HCT116 (cell line): ENCODE measurements around the gene TRPM1. TPM values are rescaled to one million over a fixed set of nuclear protein-coding genes. Genes with fewer than 3 reads are reported as not detected.

Experiments
- ATAC-seq: fragments of 200-7000 bp; cut with Tn5 transposase; 2 replicates; pipeline ENCODE4 v1.9.1; 2020; ENCODE audit warnings: mild to moderate bottlenecking, moderate library complexity
- BruUV-seq: library from RNA; stranded (reverse); fragments of 400-500 nt; replicated peaks from 2 replicates; lab custom pipeline; 2021; lab: Mats Ljungman, UMichigan
- CTCF ChIA-PET: fragments of 300-600 bp; sonication (Branson Sonifier 250); formaldehyde crosslinking; loops from one replicate; lab custom pipeline; 2021; ENCODE audit warnings: antibody characterized with exemption; lab: Charles Lee
- POLR2A ChIA-PET: fragments of 300-600, 350-600 bp; sonication (Branson Sonifier 250); formaldehyde crosslinking; loops from one replicate; lab custom pipeline; 2021; ENCODE audit warnings: antibody characterized with exemption; lab: Charles Lee
- RAD21 ChIA-PET, 2 experiments: fragments of 300-600 bp; sonication (Branson Sonifier 250); formaldehyde crosslinking; loops; one replicate each; lab custom pipeline; 2023; ENCODE audit warnings: low total read pairs in 2 of 2; ENCODE audit not compliant: uncharacterized antibody in 2 of 2, unreplicated experiment in 2 of 2, low non-redundant PET in 1 of 2; lab: Charles Lee
- DNase-seq: peaks from one replicate; pipeline ENCODE4 v3.0.0-alpha.2; 2010; ENCODE audit warnings: low read depth, low spot score
- H2AFZ ChIP-seq: fragments of 200-600 bp; shearing (Covaris generic), sonication (generic); 2 replicates; pipeline ENCODE4 v1.6.1; 2017; ENCODE audit warnings: low read depth, mixed run types, mixed read lengths, antibody characterized with exemption, low read length; ENCODE audit not compliant: poor library complexity, severe bottlenecking
- H3K27ac ChIP-seq: 2 replicates; pipeline ENCODE4 v1.5.1; 2012; ENCODE audit warnings: low read depth, low read length
- H3K27me3 ChIP-seq: fragments of 200-600 bp; sonication (generic); 2 replicates; pipeline ENCODE4 v1.6.1; 2016; ENCODE audit warnings: mixed run types, low read length, mixed read lengths; ENCODE audit not compliant: insufficient read depth
- H3K36me3 ChIP-seq, 2 experiments: fragments of 200-500 bp in 1 of 2; fragments of 200-600 bp in 1 of 2; sonication (Bioruptor generic) in 1 of 2; sonication (generic) in 1 of 2; 2 replicates each; pipeline versions ENCODE4 v1.5.1 to v1.6.1; 2014 to 2016; ENCODE audit warnings: low read length in 2 of 2, inconsistent platforms in 1 of 2, mixed read lengths in 1 of 2, mixed run types in 1 of 2; ENCODE audit not compliant: insufficient read depth in 2 of 2, control insufficient read depth in 1 of 2
- H3K4me1 ChIP-seq, 2 experiments: fragments of 200-600 bp in 1 of 2; sonication (generic) in 1 of 2; 2 replicates each; pipeline versions ENCODE4 v1.5.1 to v1.6.1; 2012 to 2017; ENCODE audit warnings: low read length in 2 of 2, inconsistent platforms in 1 of 2, mild to moderate bottlenecking in 1 of 2, mixed read lengths in 1 of 2, mixed run types in 1 of 2, moderate library complexity in 1 of 2; ENCODE audit not compliant: insufficient read depth in 2 of 2, control insufficient read depth in 1 of 2
- H3K4me2 ChIP-seq: fragments of 200-600 bp; sonication (generic); 2 replicates; pipeline ENCODE4 v1.6.1; 2017; ENCODE audit warnings: mixed run types, low read length, mixed read lengths
- H3K4me3 ChIP-seq, 2 experiments: fragments of 200-600 bp in 1 of 2; sonication (generic) in 1 of 2; replicated peaks in 1 of 2; 2 replicates each; pipeline ENCODE4 v1.5.1; 2011 to 2016; ENCODE audit warnings: low read length in 2 of 2, control low read depth in 1 of 2, low read depth in 1 of 2, mild to moderate bottlenecking in 1 of 2, mixed read lengths in 1 of 2, mixed run types in 1 of 2
- H3K79me2 ChIP-seq: fragments of 200-600 bp; sonication (generic); 2 replicates; pipeline ENCODE4 v1.6.1; 2017; ENCODE audit warnings: mild to moderate bottlenecking, mixed run types, low read length, moderate library complexity, mixed read lengths; ENCODE audit not compliant: insufficient read depth
- H3K9ac ChIP-seq: fragments of 200-600 bp; sonication (generic); 2 replicates; pipeline ENCODE4 v1.6.1; 2016; ENCODE audit warnings: low read length, mixed read lengths
- H3K9me2 ChIP-seq: fragments of 200-600 bp; sonication (generic), shearing (Covaris generic); 2 replicates; pipeline ENCODE4 v1.6.1; 2017; ENCODE audit warnings: mixed run types, mild to moderate bottlenecking, moderate library complexity; ENCODE audit not compliant: insufficient read depth
- H3K9me3 ChIP-seq, 2 experiments: fragments of 200-500 bp in 1 of 2; fragments of 200-600 bp in 1 of 2; sonication (Bioruptor generic) in 1 of 2; sonication (generic) in 1 of 2; 2 replicates each; pipeline ENCODE4 v1.6.1; 2014 to 2017; ENCODE audit warnings: low read length in 2 of 2, mixed read lengths in 2 of 2, inconsistent platforms in 1 of 2, low read depth in 1 of 2, mild to moderate bottlenecking in 1 of 2, mixed run types in 1 of 2, moderate library complexity in 1 of 2; ENCODE audit not compliant: control insufficient read depth in 1 of 2, insufficient read depth in 1 of 2
- H4K20me1 ChIP-seq: fragments of 200-600 bp; sonication (generic), shearing (Covaris generic); 2 replicates; pipeline ENCODE4 v1.6.1; 2017; ENCODE audit warnings: mixed run types, mild to moderate bottlenecking, moderate library complexity; ENCODE audit not compliant: insufficient read depth
- CBX3 ChIP-seq: IDR thresholded peaks from 2 replicates; pipeline ENCODE4 v1.6.1; 2012; ENCODE audit warnings: low read depth
- CEBPB ChIP-seq: IDR thresholded peaks from 2 replicates; pipeline ENCODE4 v1.6.1; 2012; ENCODE audit warnings: low read depth
- CTCF ChIP-seq, 3 experiments: fragments of 200-600 bp in 1 of 3; sonication (generic) in 1 of 3; IDR thresholded peaks in 2 of 3; conservative IDR thresholded peaks in 1 of 3; 2 replicates each; pipeline ENCODE4 v1.5.1; 2012 to 2017; ENCODE audit warnings: low read depth in 2 of 3, low read length in 2 of 3, antibody characterized with exemption in 1 of 3, borderline replicate concordance in 1 of 3, control low read depth in 1 of 3, mild to moderate bottlenecking in 1 of 3, mixed read lengths in 1 of 3, mixed run types in 1 of 3, moderate library complexity in 1 of 3; ENCODE audit not compliant: insufficient read depth in 1 of 3
- EZH2phosphoT487 ChIP-seq: fragments of 200-600 bp; IDR thresholded peaks from 2 replicates; pipeline ENCODE4 v1.6.1; 2018; ENCODE audit warnings: antibody characterized with exemption, borderline replicate concordance
- JUND ChIP-seq: IDR thresholded peaks from 2 replicates; pipeline ENCODE4 v1.6.1; 2012
- POLR2A ChIP-seq: IDR thresholded peaks from 2 replicates; pipeline ENCODE4 v1.7.0; 2011; ENCODE audit warnings: borderline replicate concordance; ENCODE audit not compliant: insufficient read depth, insufficient read length; ENCODE audit errors: extremely low read depth
- POLR2AphosphoS5 ChIP-seq: IDR thresholded peaks from 2 replicates; pipeline ENCODE4 v1.6.1; 2011; ENCODE audit warnings: mild to moderate bottlenecking, low read depth, low read length, moderate library complexity
- REST ChIP-seq: IDR thresholded peaks from 2 replicates; pipeline ENCODE4 v1.6.1; 2012; ENCODE audit warnings: low read depth
- SP1 ChIP-seq: IDR thresholded peaks from 2 replicates; pipeline ENCODE4 v1.6.1; 2012; ENCODE audit warnings: low read depth
- SRF ChIP-seq: IDR thresholded peaks from 2 replicates; pipeline ENCODE4 v1.6.1; 2012; ENCODE audit warnings: low read depth
- TCF7L2 ChIP-seq: IDR thresholded peaks from 2 replicates; pipeline ENCODE4 v1.7.0; 2011; ENCODE audit warnings: borderline replicate concordance, inconsistent platforms; ENCODE audit not compliant: insufficient read depth, insufficient read length; ENCODE audit errors: extremely low read depth
- ZBTB33 ChIP-seq: IDR thresholded peaks from 2 replicates; pipeline ENCODE4 v1.6.1; 2011; ENCODE audit warnings: mild to moderate bottlenecking, low read length, moderate library complexity; ENCODE audit not compliant: insufficient replicate concordance; ENCODE audit errors: extremely low read depth
- intact Hi-C: fragments of 100-400 bp; cut with micrococcal nuclease; formaldehyde crosslinking; loops from 2 replicates; pipeline ENCODE4 v1.10.0; 2022
- total RNA-seq: library from RNA; stranded (reverse); gene quantifications from one replicate; pipeline ENCODE4 v1.2.1, GENCODE V29; 2021; ENCODE audit not compliant: unreplicated experiment

Gene TRPM1
- total RNA-seq, 1 experiment from 2014 or later: not detected

GRCh38 chr15:31039961-31040360 is 61.6 kb downstream of the TRPM1 start:
- Histone ChIP-seq H3K4me2 (no peak overlapping the region), H3K27ac (no peak overlapping the region), H2AFZ (no peak overlapping the region), H3K79me2 (no peaks in the 10 kb centered on the region), H4K20me1 (no peaks in the 10 kb centered on the region), H3K27me3 (no peaks in the 10 kb centered on the region), H3K9me2 (no peaks in the 10 kb centered on the region)
- RAD21 ChIA-PET: interaction anchor here in 1 of 2 experiments (0.6 kb wide), 1 partner anchor 1366 kb away, joined by 3 read pairs; no protein-coding TSS in a partner anchor
- ATAC-seq: no peak
- no TSS peak for BruUV-seq
- CTCF ChIA-PET: no interaction called here
- DNase-seq: no peak
- POLR2A ChIA-PET: no interaction called here
- TF ChIP-seq CEBPB (no peak), POLR2AphosphoS5 (no peak), TCF7L2 (no peak), POLR2A (no peak), SP1 (no peak)
- TF ChIP-seq, all 23 proteins: peak for 0
- Histone ChIP-seq H3K4me3 (no peak overlapping the region), H3K36me3 (no peaks in the 10 kb centered on the region), H3K9ac (no peak overlapping the region), H3K9me3 (no peaks in the 10 kb centered on the region), H3K4me1 (no peaks in the 10 kb centered on the region)
- intact Hi-C loops: no loop called here

- H3K79me2 ChIP-seq: no peaks in the 10 kb centered on the region
- no peak overlapping the region for H2AFZ ChIP-seq
- CTCF ChIA-PET: no interaction called here
- RAD21 ChIA-PET: no interaction called here
- H3K36me3 ChIP-seq: no peaks in the 10 kb centered on the region
- no TSS peak for BruUV-seq
- no peaks in the 10 kb centered on the region for H3K4me1 ChIP-seq
- H3K9me2 ChIP-seq: no peaks in the 10 kb centered on the region
- no peak overlapping the region for H3K4me2 ChIP-seq
- no peaks in the 10 kb centered on the region for H3K27me3 ChIP-seq
- POLR2A ChIA-PET: no interaction called here
- H3K9ac ChIP-seq: no peak overlapping the region
- intact Hi-C loops: no loop called here
- no peak overlapping the region for H3K27ac ChIP-seq
- ATAC-seq (no peak), DNase-seq (no peak)
- no peaks in the 10 kb centered on the region for H4K20me1 ChIP-seq
- H3K4me3 ChIP-seq: no peak overlapping the region
- no peaks in the 10 kb centered on the region for H3K9me3 ChIP-seq
- TF ChIP-seq SRF (no peak), ZBTB33 (no peak), JUND (no peak), CBX3 (no peak), REST (no peak), CTCF (IDR thresholded peaks at IDR 0.05 in 2 of 3, conservative IDR thresholded peaks at IDR 0.05 in 1 of 3; ENCODE audit: borderline replicate concordance in 1 of 3, insufficient read depth in 1 of 3, low read depth in 2 of 3, low read length in 2 of 3) (no peak), EZH2phosphoT487 (no peak)
Measured at GRCh38 chr15:31037731-31038477, 63.6 kb downstream of the TRPM1 start.
